GM12878 (cell line): ENCODE results near the gene RAP1A. TPM values are rescaled to one million over a fixed set of nuclear protein-coding genes. Genes with fewer than 3 reads are reported as not detected.

Experiments
- ATAC-seq: fragments of 200-7000 bp; cut with Tn5 transposase; 3 replicates; pipeline ENCODE4 v1.9.1; 2020; ENCODE audit warnings: mild to moderate bottlenecking, moderate library complexity
- BruUV-seq: library from RNA; stranded (reverse); fragments of 400-500 nt; replicated peaks from 2 replicates; lab custom pipeline; 2021; lab: Mats Ljungman, UMichigan
- CTCF ChIA-PET: fragments of 300-600 bp; sonication (Branson Sonifier 250); formaldehyde crosslinking; extraction: SDS; loops from one replicate; lab custom pipeline; 2021; ENCODE audit warnings: inconsistent platforms; lab: Yijun Ruan, JAX
- POLR2A ChIA-PET: fragments of 350-600 bp; formaldehyde crosslinking; extraction: SDS; loops from one replicate; lab custom pipeline; 2021; ENCODE audit warnings: inconsistent platforms; lab: Charles Lee
- RAD21 ChIA-PET: fragments of 300-600 bp; sonication (Branson Sonifier 250); formaldehyde crosslinking; loops from one replicate; lab custom pipeline; 2023; ENCODE audit warnings: antibody characterized with exemption; ENCODE audit not compliant: unreplicated experiment; lab: Charles Lee
- SMC1A ChIA-PET: fragments of 300-600 bp; sonication (Branson Sonifier 250); formaldehyde crosslinking; loops from one replicate; lab custom pipeline; 2023; ENCODE audit not compliant: unreplicated experiment, uncharacterized antibody; lab: Charles Lee
- DNase-seq: peaks from one replicate; pipeline ENCODE4 v3.0.0-alpha.2; 2011; ENCODE audit warnings: low read depth, low spot score
- FAIRE-seq: peaks from 3 replicates; lab custom pipeline; 2011; peaks lifted over from hg19 to GRCh38; lab: Jason Lieb, UNC
- H2AFZ ChIP-seq: 2 replicates; pipeline ENCODE4 v1.6.0; 2011; ENCODE audit warnings: low read depth, low read length, control low read depth; ENCODE audit not compliant: control insufficient read depth
- H3K27ac ChIP-seq: 2 replicates; pipeline ENCODE4 v1.5.1; 2011; ENCODE audit warnings: control low read depth; ENCODE audit not compliant: control insufficient read depth, insufficient read depth
- H3K27me3 ChIP-seq, 2 experiments: replicated peaks in 1 of 2; 2 replicates each; pipeline versions ENCODE4 v1.6.0 to v1.6.1; 2011; ENCODE audit warnings: low read length in 1 of 2; ENCODE audit not compliant: control insufficient read depth in 2 of 2, insufficient read depth in 2 of 2
- H3K36me3 ChIP-seq, 2 experiments: 2 replicates each; pipeline ENCODE4 v1.5.1; 2011; ENCODE audit warnings: low read length in 1 of 2; ENCODE audit not compliant: control insufficient read depth in 2 of 2, insufficient read depth in 2 of 2
- H3K4me1 ChIP-seq: 2 replicates; pipeline ENCODE4 v1.6.1; 2011; ENCODE audit warnings: mild to moderate bottlenecking, low read length, moderate library complexity, mixed read lengths; ENCODE audit not compliant: control insufficient read depth, insufficient read depth
- H3K4me2 ChIP-seq: 2 replicates; pipeline ENCODE4 v1.6.0; 2011; ENCODE audit warnings: control low read depth; ENCODE audit not compliant: control insufficient read depth, insufficient read depth
- H3K4me3 ChIP-seq: fragments of 200-600 bp; sonication (generic); 2 replicates; pipeline ENCODE4 v1.5.1; 2016
- H3K79me2 ChIP-seq: 2 replicates; pipeline ENCODE4 v1.6.0; 2011; ENCODE audit warnings: low read length; ENCODE audit not compliant: control insufficient read depth, insufficient read depth
- H3K9ac ChIP-seq: 2 replicates; pipeline ENCODE4 v1.8.0; 2011; ENCODE audit warnings: low read length, control low read depth, mixed read lengths; ENCODE audit not compliant: control insufficient read depth, insufficient read depth
- H3K9me3 ChIP-seq: replicated peaks from 3 replicates; pipeline ENCODE4 v1.5.1; 2011; ENCODE audit warnings: mild to moderate bottlenecking, low read length; ENCODE audit not compliant: control insufficient read depth, insufficient read depth
- H4K20me1 ChIP-seq: 2 replicates; pipeline ENCODE4 v1.6.0; 2011; ENCODE audit not compliant: control insufficient read depth, insufficient read depth
- ATF7 ChIP-seq: fragments of 450-650 bp; IDR thresholded peaks from 2 replicates; pipeline ENCODE4 v1.6.1; 2016; ENCODE audit warnings: low read depth, mild to moderate bottlenecking
- BCL11A ChIP-seq: IDR thresholded peaks from 2 replicates; pipeline ENCODE4 v1.6.1; 2011; ENCODE audit warnings: low read depth, low read length
- CHD4 ChIP-seq: fragments of 200-600 bp; sonication (generic); IDR thresholded peaks from 2 replicates; pipeline ENCODE4 v1.6.1; 2016; ENCODE audit warnings: mild to moderate bottlenecking
- DPF2 ChIP-seq: fragments of 450-650 bp; IDR thresholded peaks from 2 replicates; pipeline ENCODE4 v1.6.1; 2017; ENCODE audit warnings: mild to moderate bottlenecking
- LARP7 ChIP-seq: fragments of 450-650 bp; IDR thresholded peaks from 2 replicates; pipeline ENCODE4 v1.6.1; 2017; ENCODE audit warnings: mild to moderate bottlenecking
- MEF2A ChIP-seq: IDR thresholded peaks from 2 replicates; pipeline ENCODE4 v1.6.1; 2011; ENCODE audit warnings: low read depth, mild to moderate bottlenecking, low read length, moderate library complexity; ENCODE audit not compliant: insufficient read depth
- MTA2 ChIP-seq: fragments of 450-650 bp; IDR thresholded peaks from 2 replicates; pipeline ENCODE4 v1.6.1; 2016; ENCODE audit warnings: low read depth, mild to moderate bottlenecking, moderate library complexity
- NR2C1 ChIP-seq: fragments of 450-650 bp; IDR thresholded peaks from 2 replicates; pipeline ENCODE4 v1.6.1; 2017; ENCODE audit warnings: antibody characterized with exemption, mild to moderate bottlenecking, moderate library complexity
- RCOR1 ChIP-seq: conservative IDR thresholded peaks from 2 replicates; pipeline ENCODE4 v1.6.1; 2012; ENCODE audit warnings: low read depth, low read length, improper control_type of control experiment
- SREBF1 ChIP-seq: IDR thresholded peaks from 2 replicates; pipeline ENCODE4 v1.6.1; 2012; ENCODE audit warnings: mild to moderate bottlenecking, low read length
- TARDBP ChIP-seq: IDR thresholded peaks from 2 replicates; pipeline ENCODE4 v1.6.1; 2016; ENCODE audit warnings: borderline replicate concordance
- in situ Hi-C: fragments of 300-500 bp; cut with MboI; formaldehyde crosslinking; loops from 9 replicates; pipeline ENCODE4 v1.14.3; 2018; ENCODE audit warnings: mixed read lengths
- intact Hi-C: fragments of 100-400 bp; cut with micrococcal nuclease; formaldehyde crosslinking; loops from one replicate; pipeline ENCODE4 v1.14.2; 2022; ENCODE audit not compliant: unreplicated experiment
- polyA plus RNA-seq, 11 experiments: library from polyadenylated mRNA; depleted of rRNA in 4 of 11; unstranded in 6 of 11; stranded (reverse) in 5 of 11; fragments of >200 nt; fragmentation: Nextera tagmentation in 4 of 11; fragmentation: Illumina TruSeq in 1 of 11; extraction: Ambion mirVana in 4 of 11; extraction: Trizol in 1 of 11; gene quantifications; 1 replicate in 1 of 11; 2 replicates in 10 of 11; pipeline versions ENCODE4 v1.2.1 to v1.2.3, GENCODE V29; 2011 to 2016; ENCODE audit warnings: inconsistent platforms in 2 of 11, missing spikeins in 2 of 11, low read depth in 1 of 11
- total RNA-seq, 4 experiments: library from RNA; depleted of rRNA in 3 of 4; stranded (reverse); fragments of >200 nt in 3 of 4; fragmentation: Illumina TruSeq in 1 of 4; extraction: Trizol in 1 of 4; gene quantifications; 2 replicates each; pipeline versions ENCODE4 v1.2.1 to v1.2.3, GENCODE V29; 2013 to 2021
- TF ChIP-seq, protein P1 (sequence below): fragments of 450-650 bp; IDR thresholded peaks from 2 replicates; pipeline ENCODE4 v1.6.1; 2017; ENCODE audit warnings: borderline replicate concordance
- TF ChIP-seq, protein P2 (sequence below): fragments of 450-650 bp; IDR thresholded peaks from 2 replicates; pipeline ENCODE4 v1.6.1; 2017; ENCODE audit warnings: low read depth, mild to moderate bottlenecking, moderate library complexity
- TF ChIP-seq, protein P3 (sequence below): IDR thresholded peaks from 2 replicates; pipeline ENCODE4 v1.6.1; 2011; ENCODE audit warnings: borderline replicate concordance, low read depth, mild to moderate bottlenecking, moderate library complexity, mixed read lengths, low read length; ENCODE audit not compliant: insufficient read depth; ENCODE audit errors: extremely low read length
- TF ChIP-seq, protein P4 (sequence below): fragments of 450-650 bp; formaldehyde crosslinking; IDR thresholded peaks from 2 replicates; pipeline ENCODE4 v1.4.0; 2020; ENCODE audit warnings: mild to moderate bottlenecking, moderate library complexity
- TF ChIP-seq, protein P5 (sequence below): fragments of 450-650 bp; IDR thresholded peaks from 2 replicates; pipeline ENCODE4 v1.6.1; 2014; ENCODE audit warnings: mild to moderate bottlenecking

RAP1A gene
- total and polyA plus RNA-seq, 10 of the 15 experiments (the other 5 are each of a cell fraction or from before 2014, with no cell fraction given), result 38.4 to 213 (median 86.0) TPM

DNA sequence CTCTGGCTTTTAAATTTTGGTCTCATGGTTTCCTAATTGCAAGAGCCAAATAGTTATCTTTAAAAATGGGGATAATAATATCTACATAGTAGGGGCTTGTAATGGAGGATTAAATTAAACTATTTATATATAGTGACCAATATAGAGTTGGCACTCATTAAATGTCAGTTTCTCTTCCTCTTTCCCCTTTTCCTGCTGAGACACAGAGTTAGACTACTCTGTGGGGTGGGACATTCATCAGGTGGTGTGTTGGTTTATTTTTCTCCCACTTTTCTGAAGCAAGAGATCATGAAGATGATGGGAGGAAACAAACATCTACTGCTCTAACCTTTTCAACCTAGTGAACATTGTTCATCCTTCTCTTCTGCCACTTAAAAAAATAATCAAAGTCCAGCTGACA, 17.3 kb upstream of the RAP1A start:
- DNase-seq (no peak), ATAC-seq (peak; percentile 16), FAIRE-seq (no peak)
- Histone ChIP-seq H3K4me1 (peaks cover 71% of the 10 kb centered on the region), H3K27ac (peak overlapping the region; percentile 98), H2AFZ (no peak overlapping the region), H4K20me1 (no peaks in the 10 kb centered on the region), H3K4me2 (peak overlapping the region; percentile 77), H3K27me3 (no peaks in the 10 kb centered on the region), H3K9me3 (no peaks in the 10 kb centered on the region), H3K4me3 (peak overlapping the region; percentile 40; the same call in 1 of the 2 replicates), H3K36me3 (no peaks in the 10 kb centered on the region), H3K79me2 (peaks cover 11% of the 10 kb centered on the region), H3K9ac (peak overlapping the region; percentile 72)
- in situ Hi-C loops (no loop called here), intact Hi-C loops (loop anchor here (5.0 to 10.0 kb wide), 3 partner anchors 400 to 1265 kb away; partner anchors contain the start of genes DENND2D and RBM15)
- ChIA-PET POLR2A (interaction anchor here (0.5 to 9.9 kb wide), 7 partner anchors 10 to 1691 kb away, joined by 3 to 242 read pairs (median 4); partner anchors contain the start of gene RAP1A), RAD21 (interaction anchor here (1.0 to 8.4 kb wide), 13 partner anchors 9 to 383 kb away, joined by 3 to 120 read pairs (median 7); partner anchors contain the start of gene RAP1A), CTCF (interaction anchor here (1.3 to 9.9 kb wide), 7 partner anchors 10 to 202 kb away, joined by 3 to 143 read pairs (median 8); partner anchors contain the start of gene RAP1A), SMC1A (interaction anchor here (0.9 to 9.9 kb wide), 15 partner anchors 10 to 387 kb away, joined by 3 to 317 read pairs (median 6); partner anchors contain the start of gene RAP1A)
- no TSS peak for BruUV-seq
- TF ChIP-seq ATF7 (0 out of 2 replicates have a peak, but pooled peaks have one; percentile 22), LARP7 (no peak), DPF2 (peak; percentile 21; the same call in 1 of the 2 replicates), MTA2 (peak; percentile 75), CHD4 (no peak), MEF2A (0 out of 2 replicates have a peak, but pooled peaks have one; percentile 37), BCL11A (peak; percentile 22; the same call in 1 of the 2 replicates), RCOR1 (no peak), TARDBP (no peak), SREBF1 (no peak), NR2C1 (no peak)
- TF ChIP-seq, protein P1, sequence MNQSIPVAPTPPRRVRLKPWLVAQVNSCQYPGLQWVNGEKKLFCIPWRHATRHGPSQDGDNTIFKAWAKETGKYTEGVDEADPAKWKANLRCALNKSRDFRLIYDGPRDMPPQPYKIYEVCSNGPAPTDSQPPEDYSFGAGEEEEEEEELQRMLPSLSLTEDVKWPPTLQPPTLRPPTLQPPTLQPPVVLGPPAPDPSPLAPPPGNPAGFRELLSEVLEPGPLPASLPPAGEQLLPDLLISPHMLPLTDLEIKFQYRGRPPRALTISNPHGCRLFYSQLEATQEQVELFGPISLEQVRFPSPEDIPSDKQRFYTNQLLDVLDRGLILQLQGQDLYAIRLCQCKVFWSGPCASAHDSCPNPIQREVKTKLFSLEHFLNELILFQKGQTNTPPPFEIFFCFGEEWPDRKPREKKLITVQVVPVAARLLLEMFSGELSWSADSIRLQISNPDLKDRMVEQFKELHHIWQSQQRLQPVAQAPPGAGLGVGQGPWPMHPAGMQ, result no peak
- TF ChIP-seq, protein P2, sequence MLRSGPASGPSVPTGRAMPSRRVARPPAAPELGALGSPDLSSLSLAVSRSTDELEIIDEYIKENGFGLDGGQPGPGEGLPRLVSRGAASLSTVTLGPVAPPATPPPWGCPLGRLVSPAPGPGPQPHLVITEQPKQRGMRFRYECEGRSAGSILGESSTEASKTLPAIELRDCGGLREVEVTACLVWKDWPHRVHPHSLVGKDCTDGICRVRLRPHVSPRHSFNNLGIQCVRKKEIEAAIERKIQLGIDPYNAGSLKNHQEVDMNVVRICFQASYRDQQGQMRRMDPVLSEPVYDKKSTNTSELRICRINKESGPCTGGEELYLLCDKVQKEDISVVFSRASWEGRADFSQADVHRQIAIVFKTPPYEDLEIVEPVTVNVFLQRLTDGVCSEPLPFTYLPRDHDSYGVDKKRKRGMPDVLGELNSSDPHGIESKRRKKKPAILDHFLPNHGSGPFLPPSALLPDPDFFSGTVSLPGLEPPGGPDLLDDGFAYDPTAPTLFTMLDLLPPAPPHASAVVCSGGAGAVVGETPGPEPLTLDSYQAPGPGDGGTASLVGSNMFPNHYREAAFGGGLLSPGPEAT, result no peak; the same call in 1 of the 2 replicates
- TF ChIP-seq, protein P3, sequence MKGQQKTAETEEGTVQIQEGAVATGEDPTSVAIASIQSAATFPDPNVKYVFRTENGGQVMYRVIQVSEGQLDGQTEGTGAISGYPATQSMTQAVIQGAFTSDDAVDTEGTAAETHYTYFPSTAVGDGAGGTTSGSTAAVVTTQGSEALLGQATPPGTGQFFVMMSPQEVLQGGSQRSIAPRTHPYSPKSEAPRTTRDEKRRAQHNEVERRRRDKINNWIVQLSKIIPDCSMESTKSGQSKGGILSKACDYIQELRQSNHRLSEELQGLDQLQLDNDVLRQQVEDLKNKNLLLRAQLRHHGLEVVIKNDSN, result no peak
- TF ChIP-seq, protein P4, sequence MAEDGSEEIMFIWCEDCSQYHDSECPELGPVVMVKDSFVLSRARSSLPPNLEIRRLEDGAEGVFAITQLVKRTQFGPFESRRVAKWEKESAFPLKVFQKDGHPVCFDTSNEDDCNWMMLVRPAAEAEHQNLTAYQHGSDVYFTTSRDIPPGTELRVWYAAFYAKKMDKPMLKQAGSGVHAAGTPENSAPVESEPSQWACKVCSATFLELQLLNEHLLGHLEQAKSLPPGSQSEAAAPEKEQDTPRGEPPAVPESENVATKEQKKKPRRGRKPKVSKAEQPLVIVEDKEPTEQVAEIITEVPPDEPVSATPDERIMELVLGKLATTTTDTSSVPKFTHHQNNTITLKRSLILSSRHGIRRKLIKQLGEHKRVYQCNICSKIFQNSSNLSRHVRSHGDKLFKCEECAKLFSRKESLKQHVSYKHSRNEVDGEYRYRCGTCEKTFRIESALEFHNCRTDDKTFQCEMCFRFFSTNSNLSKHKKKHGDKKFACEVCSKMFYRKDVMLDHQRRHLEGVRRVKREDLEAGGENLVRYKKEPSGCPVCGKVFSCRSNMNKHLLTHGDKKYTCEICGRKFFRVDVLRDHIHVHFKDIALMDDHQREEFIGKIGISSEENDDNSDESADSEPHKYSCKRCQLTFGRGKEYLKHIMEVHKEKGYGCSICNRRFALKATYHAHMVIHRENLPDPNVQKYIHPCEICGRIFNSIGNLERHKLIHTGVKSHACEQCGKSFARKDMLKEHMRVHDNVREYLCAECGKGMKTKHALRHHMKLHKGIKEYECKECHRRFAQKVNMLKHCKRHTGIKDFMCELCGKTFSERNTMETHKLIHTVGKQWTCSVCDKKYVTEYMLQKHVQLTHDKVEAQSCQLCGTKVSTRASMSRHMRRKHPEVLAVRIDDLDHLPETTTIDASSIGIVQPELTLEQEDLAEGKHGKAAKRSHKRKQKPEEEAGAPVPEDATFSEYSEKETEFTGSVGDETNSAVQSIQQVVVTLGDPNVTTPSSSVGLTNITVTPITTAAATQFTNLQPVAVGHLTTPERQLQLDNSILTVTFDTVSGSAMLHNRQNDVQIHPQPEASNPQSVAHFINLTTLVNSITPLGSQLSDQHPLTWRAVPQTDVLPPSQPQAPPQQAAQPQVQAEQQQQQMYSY (CRISPR knock-in tag), result no peak
- TF ChIP-seq, protein P5, sequence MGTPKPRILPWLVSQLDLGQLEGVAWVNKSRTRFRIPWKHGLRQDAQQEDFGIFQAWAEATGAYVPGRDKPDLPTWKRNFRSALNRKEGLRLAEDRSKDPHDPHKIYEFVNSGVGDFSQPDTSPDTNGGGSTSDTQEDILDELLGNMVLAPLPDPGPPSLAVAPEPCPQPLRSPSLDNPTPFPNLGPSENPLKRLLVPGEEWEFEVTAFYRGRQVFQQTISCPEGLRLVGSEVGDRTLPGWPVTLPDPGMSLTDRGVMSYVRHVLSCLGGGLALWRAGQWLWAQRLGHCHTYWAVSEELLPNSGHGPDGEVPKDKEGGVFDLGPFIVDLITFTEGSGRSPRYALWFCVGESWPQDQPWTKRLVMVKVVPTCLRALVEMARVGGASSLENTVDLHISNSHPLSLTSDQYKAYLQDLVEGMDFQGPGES, result no peak
